HuH-7 (cell line): ENCODE data around the gene TMEM260.
"Not testable (repeated sequence)": the region's sequence is repeated elsewhere in the genome, so short reads cannot be mapped to it uniquely, and the experiment has no call there.

Source experiments
- DNase-seq: peaks from one replicate; pipeline ENCODE4 v3.0.0; 2011; ENCODE audit warnings: low spot score

The TMEM260 gene

GRCh38 chr14:56676042-56676441 is 96.4 kb downstream of the TMEM260 start:
- no peak for DNase-seq

- no peak for DNase-seq
These were observed 99.2 kb downstream of the TMEM260 start for GRCh38 chr14:56678838-56679237.

- no peak for DNase-seq
These were observed 106.8 kb downstream of the TMEM260 start for GRCh38 chr14:56686416-56686815.

GRCh38 chr14:56687123-56687522 is 107.5 kb downstream of the TMEM260 start:
- DNase-seq: no peak

- DNase-seq: peak; percentile 13
These were observed 115.0 kb downstream of the TMEM260 start for GRCh38 chr14:56694609-56695008.

GRCh38 chr14:56695216-56695615 is 115.6 kb downstream of the TMEM260 start:
- not testable (repeated sequence) for DNase-seq
